GM12874 (cell line): ENCODE measurements around the gene PIEZO1.

ENCODE experiments used
- CTCF ChIP-seq: IDR thresholded peaks from 2 replicates; pipeline ENCODE4 v1.5.1; 2011; ENCODE audit warnings: low read depth, mild to moderate bottlenecking, control low read depth, low read length, moderate library complexity; ENCODE audit not compliant: insufficient read depth

Gene PIEZO1

GRCh38 chr16:88780142-88781062 lies 4.6 kb downstream of the PIEZO1 start:
- TF ChIP-seq CTCF = no peak

DNA sequence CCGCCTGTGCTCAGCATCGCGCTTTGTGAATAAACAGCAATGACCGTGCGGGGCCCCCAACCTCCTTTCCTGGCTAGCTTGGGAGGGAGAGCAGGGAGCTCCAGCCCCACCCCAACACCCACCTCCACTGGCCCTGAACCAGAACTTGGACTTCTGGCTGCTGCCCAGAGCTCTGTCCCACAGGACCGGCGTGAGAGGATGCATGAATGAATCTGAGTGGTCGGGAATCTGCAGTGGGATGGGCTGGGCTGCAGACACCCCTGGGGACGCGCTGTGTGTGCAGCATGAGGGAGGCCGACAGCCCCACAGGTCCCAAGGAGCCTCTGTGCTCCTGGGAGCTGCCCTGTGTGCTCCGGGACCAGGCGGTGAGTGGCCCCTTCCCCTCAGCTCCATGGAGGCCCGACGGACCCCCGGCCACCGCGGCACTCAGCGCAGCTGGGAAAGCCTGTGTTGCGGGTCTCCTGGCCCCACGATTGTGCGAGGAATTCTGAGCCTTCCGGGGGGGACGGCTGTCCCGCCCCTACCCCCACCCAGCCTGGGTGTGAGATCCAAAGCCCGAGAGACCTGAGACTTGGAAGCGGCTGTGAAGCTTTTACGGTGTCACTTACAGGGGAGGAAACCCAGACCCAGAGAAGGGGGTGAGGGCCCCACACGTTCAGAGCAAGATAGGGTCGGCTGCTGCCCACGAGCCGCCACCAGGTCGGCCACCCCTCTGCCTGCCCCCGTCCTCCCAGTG lies 5.4 kb downstream of the PIEZO1 start:
- TF ChIP-seq CTCF = no peak

DNA sequence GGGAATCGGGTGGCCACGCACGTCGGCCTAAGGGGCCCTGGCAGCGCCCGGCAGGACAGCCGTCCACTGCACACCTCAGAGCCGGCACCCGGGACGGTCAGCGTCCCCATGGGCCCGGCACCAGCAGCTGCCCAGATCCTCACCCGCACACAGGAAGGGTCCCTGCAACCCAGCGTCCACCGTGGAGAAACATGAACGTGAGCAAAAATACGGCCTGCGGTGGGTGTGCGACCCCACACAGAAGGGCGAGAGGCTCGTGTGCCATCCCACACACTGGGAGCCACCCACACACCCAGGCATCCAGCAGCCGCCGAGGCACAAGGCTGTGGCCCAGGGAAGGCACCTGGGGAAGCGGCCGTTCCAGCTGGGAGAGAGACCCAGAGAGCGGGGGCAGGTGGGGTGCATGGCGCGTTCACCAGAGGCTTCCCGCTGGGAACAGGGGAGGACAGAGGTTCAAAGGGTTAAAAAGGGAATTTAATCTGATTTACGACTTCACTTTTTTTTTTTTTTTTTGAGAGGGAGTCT lies 6.4 kb downstream of the PIEZO1 start:
- no peak for TF ChIP-seq CTCF

GRCh38 chr16:88778271-88778525 lies 6.8 kb downstream of the PIEZO1 start:
- TF ChIP-seq CTCF = no peak

DNA sequence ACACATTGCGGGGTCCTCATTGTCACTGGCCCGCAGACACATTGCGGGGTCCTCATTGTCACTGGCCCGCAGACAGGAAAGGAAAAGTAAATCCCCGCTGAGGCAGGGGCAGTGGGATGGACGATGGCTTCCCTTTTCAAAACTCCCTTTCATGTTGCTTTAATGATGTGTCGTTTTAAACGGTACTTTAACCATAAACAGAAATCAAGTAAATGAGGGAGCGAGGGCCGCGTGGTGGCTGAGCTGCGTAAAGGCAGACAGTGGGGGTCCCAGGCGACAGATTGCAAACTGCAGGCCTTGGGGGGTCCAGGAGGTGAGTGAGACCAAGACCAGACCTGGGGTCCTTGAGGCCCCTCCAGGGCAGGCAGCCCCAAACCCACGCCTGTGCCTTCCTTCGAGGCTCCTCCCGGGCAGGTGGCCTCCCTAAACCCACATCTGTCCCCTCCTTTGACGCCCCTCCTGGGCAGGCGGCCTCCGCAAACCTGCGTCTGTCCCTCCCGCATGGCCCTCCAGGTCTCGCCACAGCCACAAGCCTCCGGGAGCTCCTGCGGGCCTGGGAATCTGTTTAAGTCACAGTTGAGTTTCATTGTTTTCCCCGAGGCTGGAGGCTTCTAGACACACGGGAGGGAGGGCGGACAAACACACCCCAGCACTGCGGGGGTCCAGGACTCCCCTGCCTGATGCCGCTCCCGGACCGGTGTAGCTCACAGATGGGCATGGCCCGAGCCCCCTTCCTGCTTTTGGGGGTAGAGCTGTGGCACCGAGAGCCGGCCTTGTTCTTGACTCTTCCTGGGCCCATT lies 7.3 kb downstream of the PIEZO1 start:
- no peak for TF ChIP-seq CTCF

GRCh38 chr16:88775825-88776224 lies 9.2 kb downstream of the PIEZO1 start:
- no peak for TF ChIP-seq CTCF
